Neural progenitor cell (in vitro differentiated cells): ENCODE measurements around the gene PPP1R14B. TPM values are rescaled to one million over a fixed set of nuclear protein-coding genes. Genes with fewer than 3 reads are reported as not detected.

Experiments used
- DNase-seq: peaks from one replicate; pipeline ENCODE4 v3.0.0-alpha.2; 2016; ENCODE audit warnings: low spot score
- H2AFZ ChIP-seq: fragments of 200-600 bp; sonication (generic); replicated peaks from 2 replicates; pipeline ENCODE4 v1.6.1; 2016; ENCODE audit warnings: antibody characterized with exemption
- H3F3A ChIP-seq: fragments of 200-600 bp; sonication (generic); 2 replicates; pipeline ENCODE4 v1.6.1; 2016; ENCODE audit warnings: antibody characterized with exemption, low read depth
- H3K27ac ChIP-seq: fragments of 200-600 bp; sonication (generic); 2 replicates; pipeline ENCODE4 v1.5.1; 2016; ENCODE audit warnings: mild to moderate bottlenecking
- H3K27me3 ChIP-seq: fragments of 200-600 bp; sonication (generic); 2 replicates; pipeline ENCODE4 v1.6.1; 2016; ENCODE audit warnings: mild to moderate bottlenecking, moderate library complexity
- H3K36me3 ChIP-seq: fragments of 200-600 bp; sonication (generic); 2 replicates; pipeline ENCODE4 v1.5.1; 2016
- H3K4me1 ChIP-seq: fragments of 200-600 bp; sonication (generic); 2 replicates; pipeline ENCODE4 v1.6.1; 2016; ENCODE audit warnings: mixed run types
- H3K4me2 ChIP-seq: fragments of 200-600 bp; sonication (generic); 2 replicates; pipeline ENCODE4 v1.6.1; 2016
- H3K4me3 ChIP-seq: fragments of 200-600 bp; sonication (generic); 2 replicates; pipeline ENCODE4 v1.5.1; 2016
- H3K79me2 ChIP-seq: fragments of 200-600 bp; sonication (generic); 2 replicates; pipeline ENCODE4 v1.6.1; 2016; ENCODE audit warnings: low read depth
- H3K9ac ChIP-seq: fragments of 200-600 bp; sonication (generic); 2 replicates; pipeline ENCODE4 v1.6.1; 2016
- H3K9me3 ChIP-seq: fragments of 200-600 bp; sonication (generic); 2 replicates; pipeline ENCODE4 v1.5.1; 2016; ENCODE audit warnings: low read depth
- H4K20me1 ChIP-seq: fragments of 200-600 bp; sonication (generic); 2 replicates; pipeline ENCODE4 v1.6.1; 2016; ENCODE audit warnings: low read depth
- H3K27ac Mint-ChIP-seq: 3 replicates; pipeline ENCODE4 v1.8.0; 2021; ENCODE audit warnings: mixed read lengths
- H3K27me3 Mint-ChIP-seq: 2 replicates; pipeline ENCODE4 v1.8.0; 2022; ENCODE audit warnings: low read depth, mild to moderate bottlenecking, inconsistent platforms, moderate library complexity, mixed read lengths; ENCODE audit not compliant: insufficient read depth
- H3K36me3 Mint-ChIP-seq: 3 replicates; pipeline ENCODE4 v1.8.0; 2021; ENCODE audit warnings: mixed read lengths
- H3K4me1 Mint-ChIP-seq: 3 replicates; pipeline ENCODE4 v1.8.0; 2021; ENCODE audit warnings: mixed read lengths
- H3K4me3 Mint-ChIP-seq: 3 replicates; pipeline ENCODE4 v1.8.0; 2021; ENCODE audit warnings: mild to moderate bottlenecking, moderate library complexity, mixed read lengths
- H3K9me3 Mint-ChIP-seq: 3 replicates; pipeline ENCODE4 v1.8.0; 2020; ENCODE audit warnings: mixed read lengths
- EZH2 ChIP-seq: fragments of 200-600 bp; sonication (generic); IDR thresholded peaks from 2 replicates; pipeline ENCODE4 v1.6.1; 2017; ENCODE audit warnings: antibody characterized with exemption, mild to moderate bottlenecking, moderate library complexity
- EZH2phosphoT487 ChIP-seq: fragments of 200-600 bp; sonication (generic); IDR thresholded peaks from 2 replicates; pipeline ENCODE4 v1.6.1; 2017; ENCODE audit warnings: antibody characterized with exemption
- total RNA-seq: library from RNA; depleted of rRNA; stranded (reverse); fragments of >200 nt; gene quantifications from 2 replicates; pipeline ENCODE4 v1.2.3, GENCODE V29; 2015; ENCODE audit warnings: low replicate concordance
- TF ChIP-seq, protein P1 (sequence below): fragments of 200-600 bp; sonication (generic); IDR thresholded peaks from 2 replicates; pipeline ENCODE4 v1.5.1; 2017; ENCODE audit warnings: antibody characterized with exemption, mild to moderate bottlenecking

The PPP1R14B gene
- total RNA-seq, 1 donor from 2014 or later = 107 TPM

DNA sequence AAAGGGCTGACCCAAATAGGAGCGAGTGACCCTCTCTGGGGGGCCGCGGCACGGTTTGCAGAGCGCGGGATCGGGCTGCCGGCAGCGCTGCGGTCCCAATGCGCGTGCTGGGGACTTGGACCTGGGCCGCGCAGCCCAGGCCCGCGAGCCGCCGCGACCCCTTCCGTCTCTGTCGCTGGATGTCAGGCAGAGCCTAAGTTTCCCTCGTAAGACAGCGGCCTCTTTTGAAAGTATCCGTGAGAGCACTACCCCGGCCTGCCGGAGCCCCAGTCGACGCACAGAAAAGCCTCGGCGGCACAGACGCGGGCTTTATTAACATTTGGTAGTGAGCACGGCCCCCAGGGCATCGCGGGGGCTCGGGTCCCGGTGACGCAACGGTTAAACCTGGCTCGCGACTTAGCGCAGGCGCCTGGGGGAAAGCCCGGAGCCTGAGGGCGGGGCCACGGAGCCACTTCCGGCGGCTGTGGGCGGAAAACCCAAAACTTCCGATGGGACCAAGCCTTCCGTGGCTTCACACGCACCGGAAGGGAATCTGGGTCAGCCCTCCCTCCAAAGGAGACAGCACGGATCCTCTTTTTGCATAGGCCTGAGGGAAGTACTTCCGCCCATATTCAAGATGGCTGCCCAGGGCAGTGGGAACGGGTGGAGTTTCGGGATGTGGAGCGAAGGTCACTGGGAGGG is 22.9 kb upstream of the PPP1R14B start:
- Mint-ChIP-seq H3K27ac (peak overlapping the region; percentile 84), H3K9me3 (no peaks in the 10 kb centered on the region), H3K4me1 (peaks cover 30% of the 10 kb centered on the region), H3K27me3 (peaks cover 16% of the 10 kb centered on the region), H3K36me3 (peaks cover 2% of the 10 kb centered on the region), H3K4me3 (peak overlapping the region; percentile 95)
- peak overlapping the region; percentile 68 for H3K4me3 ChIP-seq
- H3K27ac ChIP-seq = peak overlapping the region; percentile 83
- H2AFZ ChIP-seq = peak overlapping the region; percentile 22
- H4K20me1 ChIP-seq = peaks cover 4% of the 10 kb centered on the region
- TF ChIP-seq, protein P1, sequence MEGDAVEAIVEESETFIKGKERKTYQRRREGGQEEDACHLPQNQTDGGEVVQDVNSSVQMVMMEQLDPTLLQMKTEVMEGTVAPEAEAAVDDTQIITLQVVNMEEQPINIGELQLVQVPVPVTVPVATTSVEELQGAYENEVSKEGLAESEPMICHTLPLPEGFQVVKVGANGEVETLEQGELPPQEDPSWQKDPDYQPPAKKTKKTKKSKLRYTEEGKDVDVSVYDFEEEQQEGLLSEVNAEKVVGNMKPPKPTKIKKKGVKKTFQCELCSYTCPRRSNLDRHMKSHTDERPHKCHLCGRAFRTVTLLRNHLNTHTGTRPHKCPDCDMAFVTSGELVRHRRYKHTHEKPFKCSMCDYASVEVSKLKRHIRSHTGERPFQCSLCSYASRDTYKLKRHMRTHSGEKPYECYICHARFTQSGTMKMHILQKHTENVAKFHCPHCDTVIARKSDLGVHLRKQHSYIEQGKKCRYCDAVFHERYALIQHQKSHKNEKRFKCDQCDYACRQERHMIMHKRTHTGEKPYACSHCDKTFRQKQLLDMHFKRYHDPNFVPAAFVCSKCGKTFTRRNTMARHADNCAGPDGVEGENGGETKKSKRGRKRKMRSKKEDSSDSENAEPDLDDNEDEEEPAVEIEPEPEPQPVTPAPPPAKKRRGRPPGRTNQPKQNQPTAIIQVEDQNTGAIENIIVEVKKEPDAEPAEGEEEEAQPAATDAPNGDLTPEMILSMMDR = peak; percentile 31
- TF ChIP-seq EZH2phosphoT487 (no peak), EZH2 (no peak)
- peak overlapping the region; percentile 57 for H3K9ac ChIP-seq
- no peaks in the 10 kb centered on the region for H3K9me3 ChIP-seq
- H3F3A ChIP-seq = peaks cover 35% of the 10 kb centered on the region
- H3K79me2 ChIP-seq = no peaks in the 10 kb centered on the region
- peak; percentile 99 for DNase-seq
- H3K4me2 ChIP-seq = peak overlapping the region; percentile 93
- no peaks in the 10 kb centered on the region for H3K27me3 ChIP-seq
- no peaks in the 10 kb centered on the region for H3K36me3 ChIP-seq
- peaks cover 12% of the 10 kb centered on the region for H3K4me1 ChIP-seq

- no peak overlapping the region for H2AFZ ChIP-seq
- H3K79me2 ChIP-seq = no peaks in the 10 kb centered on the region
Measured at GRCh38 chr11:64268893-64269539, 22.3 kb upstream of the PPP1R14B start.

DNA sequence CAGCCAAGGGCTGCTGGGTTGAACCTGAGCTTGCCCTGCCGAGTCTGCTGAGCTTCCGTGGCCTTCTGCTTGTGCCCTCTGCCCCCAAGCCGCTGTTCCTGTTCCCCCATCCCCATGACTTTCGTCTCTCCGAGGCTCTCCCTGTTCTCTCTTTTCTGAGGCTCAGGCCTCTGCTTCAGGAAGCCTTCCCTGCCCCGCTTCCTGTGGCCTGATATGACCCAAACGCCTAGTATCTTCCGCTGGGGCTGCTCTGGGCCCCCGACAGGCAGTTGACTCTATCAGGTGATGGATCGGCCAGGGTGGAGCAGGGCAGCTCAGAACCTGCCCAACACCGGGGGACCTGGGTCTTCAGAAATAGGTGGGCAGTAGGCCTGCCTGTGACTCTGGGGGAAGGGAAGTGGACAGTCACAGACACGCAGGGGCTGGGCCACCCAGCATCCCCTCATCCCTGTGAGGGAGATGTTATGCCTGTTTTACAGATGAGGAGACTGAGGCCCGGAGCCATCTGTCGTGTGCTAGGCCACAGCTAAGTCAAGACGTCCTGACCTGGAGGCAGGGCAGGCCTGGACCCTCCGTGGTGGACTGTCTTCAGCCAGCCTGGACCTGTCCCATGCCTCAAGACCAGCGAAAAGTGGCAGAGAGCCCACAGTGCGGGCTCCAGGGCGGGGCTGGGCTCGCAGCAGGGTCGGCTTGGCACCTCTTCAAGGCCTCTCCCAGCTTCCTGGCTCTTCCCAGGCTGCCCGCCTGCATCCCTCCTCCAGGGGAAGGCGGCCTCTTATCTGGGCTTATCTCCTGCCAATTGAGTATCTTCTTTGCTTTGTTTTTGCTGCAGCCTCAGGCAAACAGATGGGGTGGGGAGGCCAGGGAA is 21.5 kb upstream of the PPP1R14B start:
- Mint-ChIP-seq H3K4me1 (peaks cover 27% of the 10 kb centered on the region), H3K27me3 (peaks cover 16% of the 10 kb centered on the region), H3K27ac (peak overlapping the region; percentile 86), H3K36me3 (peaks cover 2% of the 10 kb centered on the region), H3K9me3 (no peaks in the 10 kb centered on the region), H3K4me3 (peak overlapping the region; percentile 95)
- no peak for DNase-seq
- H3K4me3 ChIP-seq = peak overlapping the region; percentile 68
- H3K4me2 ChIP-seq = peak overlapping the region; percentile 91
- H3K27me3 ChIP-seq = no peaks in the 10 kb centered on the region
- no peaks in the 10 kb centered on the region for H3K9me3 ChIP-seq
- no peak overlapping the region for H2AFZ ChIP-seq
- peaks cover 12% of the 10 kb centered on the region for H3K4me1 ChIP-seq
- no peak overlapping the region for H3K9ac ChIP-seq
- no peak for TF ChIP-seq EZH2phosphoT487
- TF ChIP-seq, protein P1 = no peak
- no peak for TF ChIP-seq EZH2
- peaks cover 4% of the 10 kb centered on the region for H4K20me1 ChIP-seq
- no peaks in the 10 kb centered on the region for H3K36me3 ChIP-seq
- H3K27ac ChIP-seq = peak overlapping the region; percentile 83
- no peaks in the 10 kb centered on the region for H3K79me2 ChIP-seq
- peaks cover 35% of the 10 kb centered on the region for H3F3A ChIP-seq

More at GRCh38 chr11:64268893-64269539, 22.3 kb upstream of the PPP1R14B start:
- peaks cover 35% of the 10 kb centered on the region for H3F3A ChIP-seq
- DNase-seq = peak; percentile 43
- TF ChIP-seq, protein P1 = no peak
- TF ChIP-seq EZH2 (no peak), EZH2phosphoT487 (no peak)
- no peaks in the 10 kb centered on the region for H3K9me3 ChIP-seq
- peak overlapping the region; percentile 57 for H3K9ac ChIP-seq
- H3K4me2 ChIP-seq = peak overlapping the region; percentile 91
- peaks cover 12% of the 10 kb centered on the region for H3K4me1 ChIP-seq
- Mint-ChIP-seq H3K4me1 (peaks cover 30% of the 10 kb centered on the region), H3K27me3 (peaks cover 16% of the 10 kb centered on the region), H3K9me3 (no peaks in the 10 kb centered on the region), H3K27ac (peak overlapping the region; percentile 86), H3K36me3 (peaks cover 2% of the 10 kb centered on the region), H3K4me3 (peak overlapping the region; percentile 95)
- H4K20me1 ChIP-seq = peaks cover 4% of the 10 kb centered on the region
- H3K4me3 ChIP-seq = peak overlapping the region; percentile 68
- H3K27me3 ChIP-seq = no peaks in the 10 kb centered on the region
- H3K36me3 ChIP-seq = no peaks in the 10 kb centered on the region
- peak overlapping the region; percentile 83 for H3K27ac ChIP-seq
